HEK293T (cell line): ENCODE data around the gene RANBP9.

Experiments used
- ARNT ChIP-seq: fragments of 450-650 bp; IDR thresholded peaks from 2 replicates; pipeline ENCODE4 v1.6.1; 2017; ENCODE audit warnings: mild to moderate bottlenecking
- BHLHE40 ChIP-seq: fragments of 450-650 bp; IDR thresholded peaks from 2 replicates; pipeline ENCODE4 v1.6.1; 2016; ENCODE audit warnings: mild to moderate bottlenecking, moderate library complexity, borderline replicate concordance
- FOXM1 ChIP-seq: fragments of 450-650 bp; IDR thresholded peaks from 2 replicates; pipeline ENCODE4 v1.6.1; 2017; ENCODE audit warnings: mild to moderate bottlenecking, borderline replicate concordance
- HDGF ChIP-seq: fragments of 450-650 bp; IDR thresholded peaks from 2 replicates; pipeline ENCODE4 v1.6.1; 2017; ENCODE audit warnings: antibody characterized with exemption, borderline replicate concordance
- L3MBTL2 ChIP-seq: fragments of 450-650 bp; conservative IDR thresholded peaks from 2 replicates; pipeline ENCODE4 v1.6.1; 2016; ENCODE audit warnings: mild to moderate bottlenecking
- LEF1 ChIP-seq: fragments of 450-650 bp; IDR thresholded peaks from 2 replicates; pipeline ENCODE4 v1.6.1; 2017; ENCODE audit warnings: mild to moderate bottlenecking, borderline replicate concordance
- PKNOX1 ChIP-seq: fragments of 450-650 bp; IDR thresholded peaks from 2 replicates; pipeline ENCODE4 v1.6.1; 2016
- SP1 ChIP-seq: fragments of 450-650 bp; IDR thresholded peaks from 2 replicates; pipeline ENCODE4 v1.6.1; 2017
- SUZ12 ChIP-seq: fragments of 450-650 bp; IDR thresholded peaks from 2 replicates; pipeline ENCODE4 v1.6.1; 2016; ENCODE audit warnings: mild to moderate bottlenecking
- ZNF384 ChIP-seq: fragments of 450-650 bp; IDR thresholded peaks from 2 replicates; pipeline ENCODE4 v1.6.1; 2016

- TF ChIP-seq LEF1: no peak
- TF ChIP-seq SP1: no peak
- no peak for TF ChIP-seq ZNF384
- no peak for TF ChIP-seq PKNOX1
- no peak for TF ChIP-seq HDGF
- TF ChIP-seq FOXM1: peak; percentile 57; the same call in 1 of the 2 replicates
- TF ChIP-seq SUZ12: no peak
- TF ChIP-seq BHLHE40: no peak
- TF ChIP-seq ARNT: no peak
- TF ChIP-seq L3MBTL2: peak; percentile 53; the same call in 1 of the 2 replicates
Observed at GRCh38 chr6:13711733-13712598, at the start of gene RANBP9.
